Body of pancreas (tissue), 4 donors: Measurements from ENCODE around the gene BAIAP3.

Source experiments
- POLR2A ChIP-seq, 3 donors: fragments of 450-650 bp; IDR thresholded peaks; one replicate each; pipeline ENCODE4 v1.6.1; 2016; ENCODE audit warnings: antibody characterized with exemption in 3 of 3, mild to moderate bottlenecking in 2 of 3
- TF ChIP-seq, protein P1 (sequence below), 7 experiments: fragments of 450-650 bp in 4 of 7; fragments of 200-600 bp in 3 of 7; sonication (generic) in 3 of 7; IDR thresholded peaks; one replicate each; pipeline ENCODE4 v1.5.1; 2016 to 2019; ENCODE audit warnings: antibody characterized with exemption in 7 of 7

GRCh38 chr16:1337486-1337885 is 4.0 kb downstream of the BAIAP3 start:
- TF ChIP-seq POLR2A (IDR thresholded peaks at IDR 0.05): no peak
- TF ChIP-seq, protein P1, sequence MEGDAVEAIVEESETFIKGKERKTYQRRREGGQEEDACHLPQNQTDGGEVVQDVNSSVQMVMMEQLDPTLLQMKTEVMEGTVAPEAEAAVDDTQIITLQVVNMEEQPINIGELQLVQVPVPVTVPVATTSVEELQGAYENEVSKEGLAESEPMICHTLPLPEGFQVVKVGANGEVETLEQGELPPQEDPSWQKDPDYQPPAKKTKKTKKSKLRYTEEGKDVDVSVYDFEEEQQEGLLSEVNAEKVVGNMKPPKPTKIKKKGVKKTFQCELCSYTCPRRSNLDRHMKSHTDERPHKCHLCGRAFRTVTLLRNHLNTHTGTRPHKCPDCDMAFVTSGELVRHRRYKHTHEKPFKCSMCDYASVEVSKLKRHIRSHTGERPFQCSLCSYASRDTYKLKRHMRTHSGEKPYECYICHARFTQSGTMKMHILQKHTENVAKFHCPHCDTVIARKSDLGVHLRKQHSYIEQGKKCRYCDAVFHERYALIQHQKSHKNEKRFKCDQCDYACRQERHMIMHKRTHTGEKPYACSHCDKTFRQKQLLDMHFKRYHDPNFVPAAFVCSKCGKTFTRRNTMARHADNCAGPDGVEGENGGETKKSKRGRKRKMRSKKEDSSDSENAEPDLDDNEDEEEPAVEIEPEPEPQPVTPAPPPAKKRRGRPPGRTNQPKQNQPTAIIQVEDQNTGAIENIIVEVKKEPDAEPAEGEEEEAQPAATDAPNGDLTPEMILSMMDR (IDR thresholded peaks at IDR 0.05): no peak
